CD14-positive monocyte (primary cell): ENCODE results near the gene DOCK1. TPM values are rescaled to one million over a fixed set of nuclear protein-coding genes. Genes with fewer than 3 reads are reported as not detected.

Experiments used
- DNase-seq, 3 donors: peaks; one replicate each; pipeline ENCODE4 v3.0.0-alpha.2; 2011 to 2022
- H2AFZ ChIP-seq: 2 replicates; pipeline ENCODE4 v1.6.0; 2012; ENCODE audit warnings: mild to moderate bottlenecking, low read depth, low read length, inconsistent platforms; ENCODE audit not compliant: insufficient read depth, poor library complexity, severe bottlenecking
- H3K27ac ChIP-seq, 2 donors: 1 replicate in 1 of 2; 2 replicates in 1 of 2; pipeline ENCODE4 v1.5.1; 2012 to 2013; ENCODE audit warnings: low read length in 2 of 2, control low read depth in 1 of 2, inconsistent platforms in 1 of 2, low read depth in 1 of 2, mild to moderate bottlenecking in 1 of 2
- H3K27me3 ChIP-seq, 2 donors: one replicate each; pipeline versions ENCODE4 v1.6.0 to v1.6.1; 2011 to 2013; ENCODE audit warnings: low read length in 2 of 2; ENCODE audit not compliant: control insufficient read depth in 2 of 2, insufficient read depth in 2 of 2
- H3K36me3 ChIP-seq, 2 donors: replicated peaks in 1 of 2; 1 replicate in 1 of 2; 2 replicates in 1 of 2; pipeline versions ENCODE4 v1.5.1 to v1.6.1; 2012 to 2013; ENCODE audit warnings: low read length in 2 of 2, control low read depth in 1 of 2, inconsistent platforms in 1 of 2, mild to moderate bottlenecking in 1 of 2; ENCODE audit not compliant: insufficient read depth in 2 of 2, control insufficient read depth in 1 of 2
- H3K4me1 ChIP-seq, 2 donors: 1 replicate in 1 of 2; 2 replicates in 1 of 2; pipeline versions ENCODE4 v1.5.1 to v1.6.1; 2012 to 2013; ENCODE audit warnings: low read length in 2 of 2, control low read depth in 1 of 2, inconsistent platforms in 1 of 2, mild to moderate bottlenecking in 1 of 2, moderate library complexity in 1 of 2; ENCODE audit not compliant: insufficient read depth in 2 of 2, control insufficient read depth in 1 of 2
- H3K4me2 ChIP-seq: replicated peaks from 2 replicates; pipeline ENCODE3; 2012; ENCODE audit warnings: low read length, moderate library complexity, mild to moderate bottlenecking; ENCODE audit not compliant: poor library complexity, severe bottlenecking; ENCODE audit errors: extremely low read depth
- H3K4me3 ChIP-seq, 3 experiments: fragments of 200-600 bp in 1 of 3; sonication (generic) in 1 of 3; replicated peaks in 1 of 3; 1 replicate in 2 of 3; 2 replicates in 1 of 3; pipeline ENCODE4 v1.5.1; 2011 to 2013; ENCODE audit warnings: low read length in 3 of 3, mild to moderate bottlenecking in 3 of 3, control low read depth in 2 of 3, low read depth in 2 of 3, inconsistent platforms in 1 of 3, moderate library complexity in 1 of 3
- H3K79me2 ChIP-seq: 2 replicates; pipeline ENCODE4 v1.6.0; 2012; ENCODE audit warnings: mild to moderate bottlenecking, control low read depth, inconsistent platforms, low read length, moderate library complexity; ENCODE audit not compliant: insufficient read depth
- H3K9ac ChIP-seq: 2 replicates; pipeline ENCODE4 v1.6.0; 2017; ENCODE audit warnings: low read length, mild to moderate bottlenecking; ENCODE audit not compliant: insufficient read depth, poor library complexity, severe bottlenecking
- H3K9me3 ChIP-seq, 2 donors: replicated peaks in 1 of 2; 1 replicate in 1 of 2; 2 replicates in 1 of 2; pipeline versions ENCODE4 v1.5.1 to v1.6.1; 2012 to 2013; ENCODE audit warnings: low read length in 2 of 2, control low read depth in 1 of 2; ENCODE audit not compliant: control insufficient read depth in 1 of 2, insufficient read depth in 1 of 2
- H4K20me1 ChIP-seq: 2 replicates; pipeline ENCODE4 v1.6.0; 2012; ENCODE audit warnings: mild to moderate bottlenecking, low read length, control low read depth, moderate library complexity; ENCODE audit not compliant: insufficient read depth
- H3K27ac Mint-ChIP-seq, 7 donors: one replicate each; pipeline ENCODE4 v1.8.0; 2020; ENCODE audit warnings: mild to moderate bottlenecking in 7 of 7, mixed read lengths in 7 of 7, moderate library complexity in 6 of 7, inconsistent platforms in 2 of 7
- H3K27me3 Mint-ChIP-seq, 3 donors: one replicate each; pipeline ENCODE4 v1.8.0; 2021 to 2022; ENCODE audit warnings: low read depth in 3 of 3, mild to moderate bottlenecking in 3 of 3, mixed read lengths in 3 of 3, moderate library complexity in 3 of 3, inconsistent platforms in 1 of 3
- H3K36me3 Mint-ChIP-seq, 2 donors: one replicate each; pipeline ENCODE4 v1.8.0; 2020; ENCODE audit warnings: mixed read lengths in 2 of 2, inconsistent platforms in 1 of 2, mild to moderate bottlenecking in 1 of 2
- H3K4me1 Mint-ChIP-seq: one replicate; pipeline ENCODE4 v1.8.0; 2020; ENCODE audit warnings: mild to moderate bottlenecking, mixed read lengths
- H3K4me3 Mint-ChIP-seq, 2 donors: one replicate each; pipeline ENCODE4 v1.8.0; 2020; ENCODE audit warnings: mild to moderate bottlenecking in 2 of 2, mixed read lengths in 2 of 2, moderate library complexity in 1 of 2
- H3K9me3 Mint-ChIP-seq, 7 donors: one replicate each; pipeline ENCODE4 v1.8.0; 2020 to 2022; ENCODE audit warnings: mixed read lengths in 7 of 7, mild to moderate bottlenecking in 6 of 7, moderate library complexity in 6 of 7, inconsistent platforms in 2 of 7
- WGBS: methylation state at CpG from one replicate; pipeline ENCODE4 v1.1.5; 2013; ENCODE audit warnings: missing lambda C conversion rate; ENCODE audit not compliant: insufficient coverage; 5-methylcytosine and 5-hydroxymethylcytosine counted together
- intact Hi-C, 2 donors: fragments of 100-400 bp; cut with micrococcal nuclease; formaldehyde crosslinking; loops; one replicate each; pipeline versions ENCODE4 v1.15.0 to v1.15.1; 2023
- polyA plus RNA-seq, 3 donors: library from polyadenylated mRNA; depleted of rRNA in 1 of 3; unstranded in 2 of 3; stranded (reverse) in 1 of 3; fragments of 300-500 nt in 2 of 3; fragments of >200 nt in 1 of 3; fragmentation: Illumina TruSeq in 2 of 3; gene quantifications; 1 replicate in 2 of 3; 2 replicates in 1 of 3; pipeline ENCODE4 v1.2.3, GENCODE V29; 2012 to 2021
- TF ChIP-seq, protein P1 (sequence below): fragments of 200-600 bp; IDR thresholded peaks from one replicate; pipeline ENCODE4 v1.8.0; 2022; ENCODE audit warnings: antibody characterized with exemption, mild to moderate bottlenecking

The DOCK1 gene
- polyA plus RNA-seq, 3 donors: 0.31 to 0.35 TPM; not detected in 1

DNA sequence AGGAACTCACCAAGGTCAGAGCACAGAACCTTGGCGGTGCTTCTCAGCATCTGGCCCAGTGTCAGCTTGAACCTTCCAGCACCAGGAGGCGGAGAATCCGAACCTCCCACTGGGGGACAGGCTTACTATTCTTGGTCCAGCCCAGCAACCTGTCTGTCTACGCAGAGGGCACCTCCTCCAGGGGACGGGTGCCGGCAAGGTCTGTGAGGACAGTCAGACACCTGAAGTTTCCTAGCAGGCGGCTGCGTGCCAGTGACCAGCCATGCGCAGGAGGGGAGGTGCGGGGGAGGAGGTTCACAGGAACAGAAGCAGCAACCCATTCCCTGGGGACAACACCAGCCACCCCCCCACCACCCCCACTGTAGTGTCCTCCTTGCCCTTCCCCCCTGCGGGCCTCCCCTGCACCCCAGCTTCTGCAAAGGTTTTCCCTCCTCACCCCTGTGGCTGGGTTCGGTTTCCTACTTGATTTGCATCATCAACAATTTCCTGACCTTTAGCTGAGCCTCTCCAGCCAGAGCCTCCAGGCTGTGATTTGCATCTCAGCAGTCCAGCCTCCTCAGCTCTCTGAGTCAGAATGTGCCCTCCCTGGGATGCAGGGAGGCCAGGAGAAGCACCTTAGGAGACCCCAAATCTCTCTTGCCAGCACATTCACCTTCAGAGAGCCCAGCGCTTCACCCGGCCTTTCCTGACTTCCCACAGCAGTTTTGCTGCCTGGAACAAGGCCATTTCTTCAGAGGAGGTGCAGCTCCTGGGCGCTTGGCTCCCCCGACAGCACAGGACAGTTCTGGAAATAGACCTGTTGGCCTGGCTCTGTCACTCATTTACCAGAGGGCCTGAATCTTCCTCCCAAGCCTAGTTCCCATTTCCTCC, 536.4 kb downstream of the DOCK1 start:
- 95% methylated on average over 13 of the region's 16 CpGs for WGBS
- Mint-ChIP-seq H3K27me3 (peaks cover 0 to 4% (median 0%) of the 10 kb centered on the region in 3 donors), H3K36me3 (no peaks in the 10 kb centered on the region), H3K4me1 (no peaks in the 10 kb centered on the region), H3K4me3 (no peak overlapping the region), H3K9me3 (peaks cover 0 to 9% (median 0%) of the 10 kb centered on the region in 7 donors), H3K27ac (no peak overlapping the region)
- H3K27me3 ChIP-seq: no peaks in the 10 kb centered on the region
- no peaks in the 10 kb centered on the region for H3K9me3 ChIP-seq
- no peaks in the 10 kb centered on the region for H3K4me1 ChIP-seq
- DNase-seq: no peak
- no peak overlapping the region for H3K9ac ChIP-seq
- no peaks in the 10 kb centered on the region for H4K20me1 ChIP-seq
- no peak overlapping the region for H2AFZ ChIP-seq
- intact Hi-C loops: no loop called here
- H3K4me2 ChIP-seq: no peak overlapping the region
- no peaks in the 10 kb centered on the region for H3K79me2 ChIP-seq
- H3K27ac ChIP-seq: no peak overlapping the region
- H3K36me3 ChIP-seq: no peaks in the 10 kb centered on the region
- H3K4me3 ChIP-seq: no peak overlapping the region
- TF ChIP-seq, protein P1, sequence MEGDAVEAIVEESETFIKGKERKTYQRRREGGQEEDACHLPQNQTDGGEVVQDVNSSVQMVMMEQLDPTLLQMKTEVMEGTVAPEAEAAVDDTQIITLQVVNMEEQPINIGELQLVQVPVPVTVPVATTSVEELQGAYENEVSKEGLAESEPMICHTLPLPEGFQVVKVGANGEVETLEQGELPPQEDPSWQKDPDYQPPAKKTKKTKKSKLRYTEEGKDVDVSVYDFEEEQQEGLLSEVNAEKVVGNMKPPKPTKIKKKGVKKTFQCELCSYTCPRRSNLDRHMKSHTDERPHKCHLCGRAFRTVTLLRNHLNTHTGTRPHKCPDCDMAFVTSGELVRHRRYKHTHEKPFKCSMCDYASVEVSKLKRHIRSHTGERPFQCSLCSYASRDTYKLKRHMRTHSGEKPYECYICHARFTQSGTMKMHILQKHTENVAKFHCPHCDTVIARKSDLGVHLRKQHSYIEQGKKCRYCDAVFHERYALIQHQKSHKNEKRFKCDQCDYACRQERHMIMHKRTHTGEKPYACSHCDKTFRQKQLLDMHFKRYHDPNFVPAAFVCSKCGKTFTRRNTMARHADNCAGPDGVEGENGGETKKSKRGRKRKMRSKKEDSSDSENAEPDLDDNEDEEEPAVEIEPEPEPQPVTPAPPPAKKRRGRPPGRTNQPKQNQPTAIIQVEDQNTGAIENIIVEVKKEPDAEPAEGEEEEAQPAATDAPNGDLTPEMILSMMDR: no peak

- 83% methylated on average over 1 of the region's 5 CpGs for WGBS
- no peak overlapping the region for H3K9ac ChIP-seq
- no peak for DNase-seq
- intact Hi-C loops: no loop called here
- H3K4me1 ChIP-seq: no peaks in the 10 kb centered on the region
- Mint-ChIP-seq H3K36me3 (no peaks in the 10 kb centered on the region), H3K4me3 (no peak overlapping the region), H3K27me3 (peaks cover 0 to 4% (median 0%) of the 10 kb centered on the region in 3 donors), H3K4me1 (no peaks in the 10 kb centered on the region), H3K27ac (no peak overlapping the region), H3K9me3 (peaks cover 0 to 9% (median 0%) of the 10 kb centered on the region in 7 donors)
- no peak overlapping the region for H3K4me2 ChIP-seq
- H4K20me1 ChIP-seq: no peaks in the 10 kb centered on the region
- no peaks in the 10 kb centered on the region for H3K36me3 ChIP-seq
- H3K4me3 ChIP-seq: no peak overlapping the region
- H3K27me3 ChIP-seq: no peaks in the 10 kb centered on the region
- no peaks in the 10 kb centered on the region for H3K9me3 ChIP-seq
- no peak overlapping the region for H3K27ac ChIP-seq
- TF ChIP-seq, protein P1: no peak
- no peak overlapping the region for H2AFZ ChIP-seq
- H3K79me2 ChIP-seq: no peaks in the 10 kb centered on the region
These were observed 536.9 kb downstream of the DOCK1 start for GRCh38 chr10:127442220-127442525.
